SK-N-SH (cell line): ENCODE measurements around the gene UNC79. TPM values are rescaled to one million over a fixed set of nuclear protein-coding genes. Genes with fewer than 3 reads are reported as not detected.

Experiments
- CTCF ChIA-PET: fragments of 300-600, 350-600 bp; formaldehyde crosslinking; extraction: SDS; loops from one replicate; lab custom pipeline; 2021; lab: Yijun Ruan, JAX
- POLR2A ChIA-PET: fragments of 350-600 bp; sonication (Branson Sonifier 250); formaldehyde crosslinking; extraction: SDS; loops from one replicate; lab custom pipeline; 2020; ENCODE audit warnings: antibody characterized with exemption, inconsistent platforms; lab: Yijun Ruan, JAX
- DNase-seq: peaks from one replicate; pipeline ENCODE4 v3.0.0; 2012
- H2AFZ ChIP-seq: fragments of 200-600 bp; sonication (generic); 2 replicates; pipeline ENCODE4 v1.8.1; 2016; ENCODE audit warnings: antibody characterized with exemption, mild to moderate bottlenecking, low read depth
- H3F3A ChIP-seq: fragments of 200-600 bp; sonication (generic); replicated peaks from 2 replicates; pipeline ENCODE3; 2016; ENCODE audit warnings: antibody characterized with exemption, mild to moderate bottlenecking; ENCODE audit not compliant: insufficient read depth
- H3K27ac ChIP-seq, 2 experiments: fragments of 200-500 bp in 1 of 2; fragments of 200-600 bp in 1 of 2; sonication (Bioruptor generic) in 1 of 2; sonication (generic), shearing (Covaris generic) in 1 of 2; 2 replicates each; pipeline versions ENCODE4 v1.5.1 to v1.6.1; 2014 to 2016; ENCODE audit warnings: low read depth in 2 of 2, inconsistent platforms in 1 of 2, low read length in 1 of 2, mild to moderate bottlenecking in 1 of 2, mixed read lengths in 1 of 2
- H3K27me3 ChIP-seq: fragments of 200-600 bp; sonication (generic), shearing (Covaris generic); 2 replicates; pipeline ENCODE4 v1.6.1; 2016; ENCODE audit warnings: mixed run types; ENCODE audit not compliant: insufficient read depth
- H3K36me3 ChIP-seq, 2 experiments: fragments of 200-500 bp in 1 of 2; fragments of 200-600 bp in 1 of 2; sonication (Bioruptor generic) in 1 of 2; sonication (generic) in 1 of 2; replicated peaks in 1 of 2; 2 replicates each; pipeline versions ENCODE3 to v1.5.1; 2014 to 2016; ENCODE audit warnings: low read length in 1 of 2, mild to moderate bottlenecking in 1 of 2; ENCODE audit not compliant: insufficient read depth in 2 of 2, control insufficient read depth in 1 of 2
- H3K4me1 ChIP-seq, 2 experiments: fragments of 200-500 bp in 1 of 2; fragments of 200-600 bp in 1 of 2; sonication (Bioruptor generic) in 1 of 2; sonication (generic), shearing (Covaris generic) in 1 of 2; 2 replicates each; pipeline versions ENCODE4 v1.5.1 to v1.6.1; 2014 to 2016; ENCODE audit warnings: low read depth in 1 of 2, low read length in 1 of 2, mixed run types in 1 of 2; ENCODE audit not compliant: insufficient read depth in 2 of 2, control insufficient read depth in 1 of 2
- H3K4me2 ChIP-seq: fragments of 200-600 bp; sonication (generic), shearing (Covaris generic); 2 replicates; pipeline ENCODE4 v1.6.1; 2017; ENCODE audit warnings: mixed run types
- H3K4me3 ChIP-seq, 2 experiments: fragments of 200-500 bp in 1 of 2; fragments of 200-600 bp in 1 of 2; sonication (Bioruptor generic) in 1 of 2; sonication (generic), shearing (Covaris generic) in 1 of 2; 2 replicates each; pipeline versions ENCODE4 v1.5.1 to v1.8.1; 2014 to 2016; ENCODE audit warnings: low read depth in 2 of 2, inconsistent platforms in 1 of 2, low read length in 1 of 2, mild to moderate bottlenecking in 1 of 2, mixed read lengths in 1 of 2, moderate library complexity in 1 of 2
- H3K79me2 ChIP-seq: fragments of 200-600 bp; sonication (generic); 2 replicates; pipeline ENCODE4 v1.8.1; 2017; ENCODE audit warnings: mild to moderate bottlenecking; ENCODE audit not compliant: insufficient read depth
- H3K9ac ChIP-seq: fragments of 200-600 bp; sonication (generic); 2 replicates; pipeline ENCODE4 v1.6.1; 2017; ENCODE audit warnings: mixed run types
- H3K9me2 ChIP-seq: fragments of 200-600 bp; sonication (generic); 2 replicates; pipeline ENCODE4 v1.6.1; 2017; ENCODE audit warnings: mixed run types
- H3K9me3 ChIP-seq: fragments of 200-600 bp; sonication (generic); 2 replicates; pipeline ENCODE4 v1.6.1; 2017; ENCODE audit warnings: mixed run types, mild to moderate bottlenecking, moderate library complexity
- H4K20me1 ChIP-seq: fragments of 200-600 bp; sonication (generic); 2 replicates; pipeline ENCODE4 v1.6.1; 2017; ENCODE audit warnings: mild to moderate bottlenecking, mixed run types; ENCODE audit not compliant: insufficient read depth
- ELF1 ChIP-seq: IDR thresholded peaks from 2 replicates; pipeline ENCODE4 v1.4.0; 2012
- EZH2phosphoT487 ChIP-seq: fragments of 200-600 bp; sonication (generic); IDR thresholded peaks from 2 replicates; pipeline ENCODE4 v1.6.1; 2017; ENCODE audit warnings: low read depth, mixed run types, mild to moderate bottlenecking, antibody characterized with exemption, moderate library complexity, borderline replicate concordance
- FOXJ3 ChIP-seq: sonication (generic); formaldehyde crosslinking; IDR thresholded peaks from 2 replicates; pipeline ENCODE4 v1.5.1; 2020; ENCODE audit warnings: mild to moderate bottlenecking, missing genetic modification reagents
- FOXM1 ChIP-seq: IDR thresholded peaks from 2 replicates; pipeline ENCODE4 v1.4.0; 2012; ENCODE audit warnings: low read depth, mild to moderate bottlenecking
- JUND ChIP-seq: IDR thresholded peaks from 2 replicates; pipeline ENCODE4 v1.4.0; 2012
- NRF1 ChIP-seq: IDR thresholded peaks from 2 replicates; pipeline ENCODE4 v1.6.1; 2012; ENCODE audit warnings: low read depth, mild to moderate bottlenecking, low read length
- SIN3A ChIP-seq: IDR thresholded peaks from 2 replicates; pipeline ENCODE4 v1.6.1; 2012; ENCODE audit warnings: low read depth, mild to moderate bottlenecking, low read length, moderate library complexity, borderline replicate concordance
- TAF1 ChIP-seq: IDR thresholded peaks from 2 replicates; pipeline ENCODE4 v1.6.1; 2012; ENCODE audit warnings: low read depth, mild to moderate bottlenecking, low read length, moderate library complexity, borderline replicate concordance
- TCF12 ChIP-seq: IDR thresholded peaks from 2 replicates; pipeline ENCODE4 v1.4.0; 2012
- USF1 ChIP-seq: IDR thresholded peaks from 2 replicates; pipeline ENCODE4 v1.4.0; 2012; ENCODE audit warnings: low read depth, borderline replicate concordance
- YY1 ChIP-seq: IDR thresholded peaks from 2 replicates; pipeline ENCODE4 v1.4.0; 2012; ENCODE audit warnings: low read depth, mild to moderate bottlenecking
- WGBS: methylation state at CpG from one replicate; pipeline ENCODE4 v1.1.6; 2017; ENCODE audit warnings: low lambda C conversion rate; 5-methylcytosine and 5-hydroxymethylcytosine counted together
- polyA plus RNA-seq, 3 experiments: library from polyadenylated mRNA; depleted of rRNA; stranded (reverse); fragments of >200 nt; gene quantifications; 2 replicates each; pipeline ENCODE4 v1.2.3, GENCODE V29; 2012
- TF ChIP-seq, protein P1 (sequence below): IDR thresholded peaks from 2 replicates; pipeline ENCODE4 v1.6.1; 2012; ENCODE audit warnings: mild to moderate bottlenecking, low read depth, low read length, moderate library complexity
- TF ChIP-seq, protein P2 (sequence below): IDR thresholded peaks from 2 replicates; pipeline ENCODE4; 2012
- TF ChIP-seq, protein P3 (sequence below): IDR thresholded peaks from 2 replicates; pipeline ENCODE4 v1.4.0; 2012; ENCODE audit warnings: low read depth

Gene UNC79
- polyA plus RNA-seq, 1 of the 3 experiments (the other 2 are of a cell fraction), result 0.10 TPM

GRCh38 chr14:93751946-93752655 is 321.4 kb downstream of the UNC79 start:
- Histone ChIP-seq H3K4me2 (no peak overlapping the region), H3K4me3 (no peak overlapping the region), H3K27me3 (no peaks in the 10 kb centered on the region), H3F3A (no peaks in the 10 kb centered on the region)
- TF ChIP-seq, protein P1, sequence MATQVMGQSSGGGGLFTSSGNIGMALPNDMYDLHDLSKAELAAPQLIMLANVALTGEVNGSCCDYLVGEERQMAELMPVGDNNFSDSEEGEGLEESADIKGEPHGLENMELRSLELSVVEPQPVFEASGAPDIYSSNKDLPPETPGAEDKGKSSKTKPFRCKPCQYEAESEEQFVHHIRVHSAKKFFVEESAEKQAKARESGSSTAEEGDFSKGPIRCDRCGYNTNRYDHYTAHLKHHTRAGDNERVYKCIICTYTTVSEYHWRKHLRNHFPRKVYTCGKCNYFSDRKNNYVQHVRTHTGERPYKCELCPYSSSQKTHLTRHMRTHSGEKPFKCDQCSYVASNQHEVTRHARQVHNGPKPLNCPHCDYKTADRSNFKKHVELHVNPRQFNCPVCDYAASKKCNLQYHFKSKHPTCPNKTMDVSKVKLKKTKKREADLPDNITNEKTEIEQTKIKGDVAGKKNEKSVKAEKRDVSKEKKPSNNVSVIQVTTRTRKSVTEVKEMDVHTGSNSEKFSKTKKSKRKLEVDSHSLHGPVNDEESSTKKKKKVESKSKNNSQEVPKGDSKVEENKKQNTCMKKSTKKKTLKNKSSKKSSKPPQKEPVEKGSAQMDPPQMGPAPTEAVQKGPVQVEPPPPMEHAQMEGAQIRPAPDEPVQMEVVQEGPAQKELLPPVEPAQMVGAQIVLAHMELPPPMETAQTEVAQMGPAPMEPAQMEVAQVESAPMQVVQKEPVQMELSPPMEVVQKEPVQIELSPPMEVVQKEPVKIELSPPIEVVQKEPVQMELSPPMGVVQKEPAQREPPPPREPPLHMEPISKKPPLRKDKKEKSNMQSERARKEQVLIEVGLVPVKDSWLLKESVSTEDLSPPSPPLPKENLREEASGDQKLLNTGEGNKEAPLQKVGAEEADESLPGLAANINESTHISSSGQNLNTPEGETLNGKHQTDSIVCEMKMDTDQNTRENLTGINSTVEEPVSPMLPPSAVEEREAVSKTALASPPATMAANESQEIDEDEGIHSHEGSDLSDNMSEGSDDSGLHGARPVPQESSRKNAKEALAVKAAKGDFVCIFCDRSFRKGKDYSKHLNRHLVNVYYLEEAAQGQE, result no peak
- TF ChIP-seq, protein P2, sequence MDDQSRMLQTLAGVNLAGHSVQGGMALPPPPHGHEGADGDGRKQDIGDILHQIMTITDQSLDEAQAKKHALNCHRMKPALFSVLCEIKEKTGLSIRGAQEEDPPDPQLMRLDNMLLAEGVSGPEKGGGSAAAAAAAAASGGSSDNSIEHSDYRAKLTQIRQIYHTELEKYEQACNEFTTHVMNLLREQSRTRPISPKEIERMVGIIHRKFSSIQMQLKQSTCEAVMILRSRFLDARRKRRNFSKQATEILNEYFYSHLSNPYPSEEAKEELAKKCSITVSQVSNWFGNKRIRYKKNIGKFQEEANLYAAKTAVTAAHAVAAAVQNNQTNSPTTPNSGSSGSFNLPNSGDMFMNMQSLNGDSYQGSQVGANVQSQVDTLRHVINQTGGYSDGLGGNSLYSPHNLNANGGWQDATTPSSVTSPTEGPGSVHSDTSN, result no peak
- TF ChIP-seq EZH2phosphoT487, result no peak
- TF ChIP-seq NRF1, result no peak
- no peak for TF ChIP-seq SIN3A
- TF ChIP-seq TCF12, result no peak
- TF ChIP-seq FOXM1, result no peak
- no peak for TF ChIP-seq FOXJ3 (CRISPR knock-in tag)
- no peak for TF ChIP-seq USF1
- no peak for TF ChIP-seq JUND
- TF ChIP-seq, protein P3, sequence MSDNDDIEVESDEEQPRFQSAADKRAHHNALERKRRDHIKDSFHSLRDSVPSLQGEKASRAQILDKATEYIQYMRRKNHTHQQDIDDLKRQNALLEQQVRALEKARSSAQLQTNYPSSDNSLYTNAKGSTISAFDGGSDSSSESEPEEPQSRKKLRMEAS, result no peak
- no peak for TF ChIP-seq YY1
- no peak for TF ChIP-seq ELF1
- no peak for TF ChIP-seq TAF1
- TF ChIP-seq, all 33 proteins: peak for 0
- H3K36me3 ChIP-seq, result no peaks in the 10 kb centered on the region
- 36% methylated on average over 17 of the region's 19 CpGs for WGBS
- peak overlapping the region in 1 of 2 experiments; percentile 99; a peak in 2 of 4 replicates for H3K27ac ChIP-seq
- H3K9ac ChIP-seq, result no peak overlapping the region
- no peak for DNase-seq
- no peaks in the 10 kb centered on the region for H3K79me2 ChIP-seq
- ChIA-PET POLR2A (no interaction called here), CTCF (interaction anchor here (1.1 to 4.4 kb wide), 5 partner anchors 8 to 97 kb away, joined by 3 to 15 read pairs (median 6); partner anchors contain the start of gene PRIMA1)
- H4K20me1 ChIP-seq, result no peaks in the 10 kb centered on the region
- no peaks in the 10 kb centered on the region for H3K9me3 ChIP-seq
- peaks cover 0 to 58% of the 10 kb centered on the region in 2 experiments; a peak in 1 of 4 replicates for H3K4me1 ChIP-seq
- H3K9me2 ChIP-seq, result no peaks in the 10 kb centered on the region
- no peak overlapping the region for H2AFZ ChIP-seq
